Measurements from ENCODE around the gene FGF9.

DNA sequence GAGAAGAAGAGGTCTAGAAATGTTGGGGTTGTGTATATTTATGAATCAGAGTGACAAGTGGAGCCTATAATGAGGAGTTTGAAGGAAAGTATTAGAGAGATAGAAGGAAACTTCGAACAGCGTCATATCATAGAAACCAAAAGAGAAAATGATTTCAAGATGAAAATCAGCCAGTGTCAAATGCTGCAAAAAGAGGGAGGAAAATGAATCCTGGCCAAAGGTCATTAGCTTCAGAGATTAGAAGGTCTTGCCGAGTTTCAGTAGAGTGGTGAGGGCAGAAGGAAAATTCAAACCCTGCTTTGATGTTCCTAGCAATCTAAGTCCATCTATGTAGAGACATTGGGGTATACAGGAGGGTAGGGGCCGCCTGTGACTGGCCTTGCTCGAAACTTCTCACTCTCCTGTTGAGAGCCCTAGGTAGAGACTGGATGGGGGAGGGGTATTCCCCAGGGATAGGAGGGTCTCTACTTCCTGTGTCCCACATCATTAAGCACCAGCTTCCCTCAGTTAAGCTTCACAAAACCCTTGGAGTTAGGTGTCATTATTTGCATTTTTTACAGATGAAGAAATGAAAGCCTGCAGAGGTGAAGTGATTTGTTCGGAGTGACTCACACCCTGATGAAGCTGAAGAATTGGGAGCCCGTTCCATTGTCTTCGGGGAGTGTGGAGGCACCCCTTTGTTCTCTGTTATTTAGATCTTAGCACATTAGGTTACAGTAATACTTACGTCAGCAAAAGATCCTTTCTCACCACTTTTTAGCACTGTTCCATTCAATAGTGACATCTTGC, 62.8 kb downstream of the FGF9 start:
- TF ChIP-seq, protein P1, sequence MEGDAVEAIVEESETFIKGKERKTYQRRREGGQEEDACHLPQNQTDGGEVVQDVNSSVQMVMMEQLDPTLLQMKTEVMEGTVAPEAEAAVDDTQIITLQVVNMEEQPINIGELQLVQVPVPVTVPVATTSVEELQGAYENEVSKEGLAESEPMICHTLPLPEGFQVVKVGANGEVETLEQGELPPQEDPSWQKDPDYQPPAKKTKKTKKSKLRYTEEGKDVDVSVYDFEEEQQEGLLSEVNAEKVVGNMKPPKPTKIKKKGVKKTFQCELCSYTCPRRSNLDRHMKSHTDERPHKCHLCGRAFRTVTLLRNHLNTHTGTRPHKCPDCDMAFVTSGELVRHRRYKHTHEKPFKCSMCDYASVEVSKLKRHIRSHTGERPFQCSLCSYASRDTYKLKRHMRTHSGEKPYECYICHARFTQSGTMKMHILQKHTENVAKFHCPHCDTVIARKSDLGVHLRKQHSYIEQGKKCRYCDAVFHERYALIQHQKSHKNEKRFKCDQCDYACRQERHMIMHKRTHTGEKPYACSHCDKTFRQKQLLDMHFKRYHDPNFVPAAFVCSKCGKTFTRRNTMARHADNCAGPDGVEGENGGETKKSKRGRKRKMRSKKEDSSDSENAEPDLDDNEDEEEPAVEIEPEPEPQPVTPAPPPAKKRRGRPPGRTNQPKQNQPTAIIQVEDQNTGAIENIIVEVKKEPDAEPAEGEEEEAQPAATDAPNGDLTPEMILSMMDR (IDR thresholded peaks at IDR 0.05) = no peak
- no peak for TF ChIP-seq ZFX (IDR thresholded peaks at IDR 0.05; ENCODE audit: borderline replicate concordance)
